ENCODE measurements around the gene MLLT6. TPM values are rescaled to one million over a fixed set of nuclear protein-coding genes. Genes with fewer than 3 reads are reported as not detected.

The MLLT6 gene
- total and polyA plus RNA-seq, 2 of the 13 experiments (the other 11 are each of a cell fraction or from before 2014, with no cell fraction given): 50.7 to 69.5 TPM

DNA sequence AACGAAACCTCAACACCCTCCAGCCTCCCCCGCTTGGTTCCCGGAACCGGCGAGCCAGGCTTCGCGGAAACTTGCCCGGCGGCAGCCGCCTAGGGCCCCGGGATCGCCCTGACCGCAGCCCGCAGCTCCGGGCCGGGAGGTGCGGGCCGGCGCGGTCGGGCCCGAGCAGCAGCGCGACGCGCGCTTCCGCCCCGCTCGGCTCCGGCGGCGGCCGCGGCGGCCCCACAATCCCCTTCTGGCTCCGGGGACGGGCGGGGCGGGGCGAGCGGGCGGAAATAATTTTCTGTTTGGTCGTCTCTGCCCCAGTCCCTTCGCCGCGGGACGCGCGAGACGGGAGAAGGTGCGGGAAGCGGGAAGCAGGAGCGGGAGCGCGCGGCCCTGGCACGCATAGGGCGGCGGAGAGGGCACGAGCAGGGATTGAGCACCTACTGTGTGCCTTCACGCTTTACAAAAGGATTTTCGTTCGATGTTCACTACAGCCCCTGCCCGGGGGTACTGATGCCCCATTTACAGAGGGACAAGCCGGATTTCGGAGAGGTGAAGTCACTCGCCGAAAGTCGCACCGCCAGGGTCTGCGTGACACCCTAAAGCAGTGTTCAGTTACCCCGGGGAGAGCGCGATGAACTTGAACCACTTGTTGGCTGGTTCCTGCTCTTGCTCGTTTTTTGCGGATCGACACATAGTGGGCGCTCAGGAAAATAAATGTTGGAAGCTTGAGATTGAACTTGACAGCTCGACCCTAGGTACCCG is 2.7 kb upstream of the MLLT6 start (continued):
- TF ChIP-seq, protein P1, sequence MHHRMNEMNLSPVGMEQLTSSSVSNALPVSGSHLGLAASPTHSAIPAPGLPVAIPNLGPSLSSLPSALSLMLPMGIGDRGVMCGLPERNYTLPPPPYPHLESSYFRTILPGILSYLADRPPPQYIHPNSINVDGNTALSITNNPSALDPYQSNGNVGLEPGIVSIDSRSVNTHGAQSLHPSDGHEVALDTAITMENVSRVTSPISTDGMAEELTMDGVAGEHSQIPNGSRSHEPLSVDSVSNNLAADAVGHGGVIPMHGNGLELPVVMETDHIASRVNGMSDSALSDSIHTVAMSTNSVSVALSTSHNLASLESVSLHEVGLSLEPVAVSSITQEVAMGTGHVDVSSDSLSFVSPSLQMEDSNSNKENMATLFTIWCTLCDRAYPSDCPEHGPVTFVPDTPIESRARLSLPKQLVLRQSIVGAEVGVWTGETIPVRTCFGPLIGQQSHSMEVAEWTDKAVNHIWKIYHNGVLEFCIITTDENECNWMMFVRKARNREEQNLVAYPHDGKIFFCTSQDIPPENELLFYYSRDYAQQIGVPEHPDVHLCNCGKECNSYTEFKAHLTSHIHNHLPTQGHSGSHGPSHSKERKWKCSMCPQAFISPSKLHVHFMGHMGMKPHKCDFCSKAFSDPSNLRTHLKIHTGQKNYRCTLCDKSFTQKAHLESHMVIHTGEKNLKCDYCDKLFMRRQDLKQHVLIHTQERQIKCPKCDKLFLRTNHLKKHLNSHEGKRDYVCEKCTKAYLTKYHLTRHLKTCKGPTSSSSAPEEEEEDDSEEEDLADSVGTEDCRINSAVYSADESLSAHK (CRISPR knock-in tag; IDR thresholded peaks at IDR 0.05; ENCODE audit: borderline replicate concordance): peak; percentile 73; the same call in 1 of the 2 replicates
- TF ChIP-seq TOE1 (CRISPR knock-in tag; IDR thresholded peaks at IDR 0.05): peak; percentile 62; the same call in 1 of the 2 replicates
- no peak for TF ChIP-seq XBP1 (CRISPR knock-in tag; IDR thresholded peaks at IDR 0.05)
- no peak; the same call in 1 of the 2 replicates for TF ChIP-seq ZNF225 (CRISPR knock-in tag; IDR thresholded peaks at IDR 0.05)
- TF ChIP-seq ATM (IDR thresholded peaks at IDR 0.05; ENCODE audit: borderline replicate concordance): no peak
- TF ChIP-seq, protein P2, sequence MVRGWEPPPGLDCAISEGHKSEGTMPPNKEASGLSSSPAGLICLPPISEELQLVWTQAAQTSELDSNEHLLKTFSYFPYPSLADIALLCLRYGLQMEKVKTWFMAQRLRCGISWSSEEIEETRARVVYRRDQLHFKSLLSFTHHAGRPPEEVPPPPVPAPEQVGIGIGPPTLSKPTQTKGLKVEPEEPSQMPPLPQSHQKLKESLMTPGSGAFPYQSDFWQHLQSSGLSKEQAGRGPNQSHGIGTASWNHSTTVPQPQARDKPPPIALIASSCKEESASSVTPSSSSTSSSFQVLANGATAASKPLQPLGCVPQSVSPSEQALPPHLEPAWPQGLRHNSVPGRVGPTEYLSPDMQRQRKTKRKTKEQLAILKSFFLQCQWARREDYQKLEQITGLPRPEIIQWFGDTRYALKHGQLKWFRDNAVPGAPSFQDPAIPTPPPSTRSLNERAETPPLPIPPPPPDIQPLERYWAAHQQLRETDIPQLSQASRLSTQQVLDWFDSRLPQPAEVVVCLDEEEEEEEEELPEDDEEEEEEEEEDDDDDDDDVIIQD (CRISPR knock-in tag; IDR thresholded peaks at IDR 0.05; ENCODE audit: low read depth): no peak
- TF ChIP-seq, protein P3, sequence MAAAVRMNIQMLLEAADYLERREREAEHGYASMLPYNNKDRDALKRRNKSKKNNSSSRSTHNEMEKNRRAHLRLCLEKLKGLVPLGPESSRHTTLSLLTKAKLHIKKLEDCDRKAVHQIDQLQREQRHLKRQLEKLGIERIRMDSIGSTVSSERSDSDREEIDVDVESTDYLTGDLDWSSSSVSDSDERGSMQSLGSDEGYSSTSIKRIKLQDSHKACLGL (CRISPR knock-in tag; IDR thresholded peaks at IDR 0.05): peak; percentile 93
- TF ChIP-seq NCOA5 (CRISPR knock-in tag; IDR thresholded peaks at IDR 0.05): no peak
- TF ChIP-seq THYN1 (CRISPR knock-in tag; IDR thresholded peaks at IDR 0.05; ENCODE audit: borderline replicate concordance, low read depth): peak; percentile 11; the same call in 1 of the 2 replicates
- TF ChIP-seq GABPA (IDR thresholded peaks at IDR 0.05; ENCODE audit: low read depth, low read length): peak; percentile 74
- peak; percentile 76 for TF ChIP-seq GABPA (CRISPR knock-in tag; IDR thresholded peaks at IDR 0.05; ENCODE audit: low read depth)
- no peak; the same call in 1 of the 2 replicates for TF ChIP-seq ZNF3 (CRISPR knock-in tag; IDR thresholded peaks at IDR 0.05)
- TF ChIP-seq, protein P4, sequence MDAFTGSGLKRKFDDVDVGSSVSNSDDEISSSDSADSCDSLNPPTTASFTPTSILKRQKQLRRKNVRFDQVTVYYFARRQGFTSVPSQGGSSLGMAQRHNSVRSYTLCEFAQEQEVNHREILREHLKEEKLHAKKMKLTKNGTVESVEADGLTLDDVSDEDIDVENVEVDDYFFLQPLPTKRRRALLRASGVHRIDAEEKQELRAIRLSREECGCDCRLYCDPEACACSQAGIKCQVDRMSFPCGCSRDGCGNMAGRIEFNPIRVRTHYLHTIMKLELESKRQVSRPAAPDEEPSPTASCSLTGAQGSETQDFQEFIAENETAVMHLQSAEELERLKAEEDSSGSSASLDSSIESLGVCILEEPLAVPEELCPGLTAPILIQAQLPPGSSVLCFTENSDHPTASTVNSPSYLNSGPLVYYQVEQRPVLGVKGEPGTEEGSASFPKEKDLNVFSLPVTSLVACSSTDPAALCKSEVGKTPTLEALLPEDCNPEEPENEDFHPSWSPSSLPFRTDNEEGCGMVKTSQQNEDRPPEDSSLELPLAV (CRISPR knock-in tag; conservative IDR thresholded peaks at IDR 0.05; ENCODE audit: low read depth): peak; percentile 87; the same call in 1 of the 2 replicates
- no peak for TF ChIP-seq FOXC1 (CRISPR knock-in tag; IDR thresholded peaks at IDR 0.05; ENCODE audit: borderline replicate concordance)
- TF ChIP-seq ZNF556 (CRISPR knock-in tag; IDR thresholded peaks at IDR 0.05; ENCODE audit: borderline replicate concordance): 0 out of 2 replicates have a peak, but pooled peaks have one; percentile 59
- TF ChIP-seq THAP11 (CRISPR knock-in tag; IDR thresholded peaks at IDR 0.05): peak; percentile 79
- peak; percentile 42 for TF ChIP-seq IKZF4 (CRISPR knock-in tag; IDR thresholded peaks at IDR 0.05; ENCODE audit: borderline replicate concordance, low read depth, not compliant biosample characterization)
- TF ChIP-seq FOXP1 (IDR thresholded peaks at IDR 0.05): no peak
- TF ChIP-seq FOXP1 (CRISPR knock-in tag; IDR thresholded peaks at IDR 0.05): no peak
- peak; percentile 98 for TF ChIP-seq ZKSCAN8 (CRISPR knock-in tag; IDR thresholded peaks at IDR 0.05; ENCODE audit: borderline replicate concordance)
- peak; percentile 32; the same call in 1 of the 2 replicates for TF ChIP-seq ZNF558 (CRISPR knock-in tag; IDR thresholded peaks at IDR 0.05; ENCODE audit: borderline replicate concordance)
- 0 out of 2 replicates have a peak, but pooled peaks have one; percentile 14 for TF ChIP-seq CEBPG (CRISPR knock-in tag; IDR thresholded peaks at IDR 0.05)
- TF ChIP-seq, protein P5, sequence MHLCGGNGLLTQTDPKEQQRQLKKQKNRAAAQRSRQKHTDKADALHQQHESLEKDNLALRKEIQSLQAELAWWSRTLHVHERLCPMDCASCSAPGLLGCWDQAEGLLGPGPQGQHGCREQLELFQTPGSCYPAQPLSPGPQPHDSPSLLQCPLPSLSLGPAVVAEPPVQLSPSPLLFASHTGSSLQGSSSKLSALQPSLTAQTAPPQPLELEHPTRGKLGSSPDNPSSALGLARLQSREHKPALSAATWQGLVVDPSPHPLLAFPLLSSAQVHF (CRISPR knock-in tag; IDR thresholded peaks at IDR 0.05): peak; percentile 92

Data from HepG2 (cell line).